Peyer's patch (tissue), 4 donors: Measurements from ENCODE around the gene SAMD4B. TPM values are rescaled to one million over a fixed set of nuclear protein-coding genes. Genes with fewer than 3 reads are reported as not detected.

Experiments
- DNase-seq, 3 donors: peaks; one replicate each; pipeline ENCODE4 v3.0.0-alpha.2; 2017 to 2019
- H3K27ac ChIP-seq, 4 donors: fragments of 200-600 bp; sonication (generic); one replicate each; pipeline ENCODE4 v1.5.1; 2016 to 2019
- H3K27me3 ChIP-seq, 2 donors: fragments of 200-600 bp; sonication (generic); one replicate each; pipeline ENCODE4 v1.5.1; 2019
- H3K36me3 ChIP-seq, 3 donors: fragments of 200-600 bp; sonication (generic); one replicate each; pipeline ENCODE4 v1.5.1; 2016 to 2019
- H3K4me1 ChIP-seq, 4 donors: fragments of 200-600 bp; sonication (generic); one replicate each; pipeline ENCODE4 v1.5.1; 2016 to 2019
- H3K4me3 ChIP-seq, 4 donors: fragments of 200-600 bp; sonication (generic); 1 replicate in 3 of 4; 2 replicates in 1 of 4; pipeline ENCODE4 v1.5.1; 2016 to 2019; ENCODE audit warnings: mild to moderate bottlenecking in 1 of 4
- H3K9me3 ChIP-seq, 4 donors: fragments of 200-600 bp; sonication (generic); one replicate each; pipeline ENCODE4 v1.5.1; 2016 to 2019; ENCODE audit warnings: mild to moderate bottlenecking in 1 of 4
- POLR2A ChIP-seq, 2 donors: fragments of 450-650 bp; IDR thresholded peaks; one replicate each; pipeline ENCODE4 v1.5.1; 2017; ENCODE audit warnings: antibody characterized with exemption in 2 of 2, mild to moderate bottlenecking in 2 of 2, moderate library complexity in 2 of 2
- total RNA-seq, 4 donors: library from RNA; depleted of rRNA; stranded (reverse); fragments of >200 nt; gene quantifications; one replicate each; pipeline ENCODE4 v1.1.0, GENCODE V29; 2016
- TF ChIP-seq, protein P1 (sequence below), 6 experiments: fragments of 450-650 bp in 4 of 6; fragments of 200-600 bp in 2 of 6; sonication (generic) in 1 of 6; IDR thresholded peaks; one replicate each; pipeline ENCODE4 v1.5.1; 2017 to 2019; ENCODE audit warnings: antibody characterized with exemption in 6 of 6, mild to moderate bottlenecking in 3 of 6, moderate library complexity in 1 of 6

The SAMD4B gene
- total RNA-seq, 4 donors from 2014 or later, result 69.0 to 126 (median 91.8) TPM

- TF ChIP-seq POLR2A (IDR thresholded peaks at IDR 0.05), result no peak
- TF ChIP-seq, protein P1, sequence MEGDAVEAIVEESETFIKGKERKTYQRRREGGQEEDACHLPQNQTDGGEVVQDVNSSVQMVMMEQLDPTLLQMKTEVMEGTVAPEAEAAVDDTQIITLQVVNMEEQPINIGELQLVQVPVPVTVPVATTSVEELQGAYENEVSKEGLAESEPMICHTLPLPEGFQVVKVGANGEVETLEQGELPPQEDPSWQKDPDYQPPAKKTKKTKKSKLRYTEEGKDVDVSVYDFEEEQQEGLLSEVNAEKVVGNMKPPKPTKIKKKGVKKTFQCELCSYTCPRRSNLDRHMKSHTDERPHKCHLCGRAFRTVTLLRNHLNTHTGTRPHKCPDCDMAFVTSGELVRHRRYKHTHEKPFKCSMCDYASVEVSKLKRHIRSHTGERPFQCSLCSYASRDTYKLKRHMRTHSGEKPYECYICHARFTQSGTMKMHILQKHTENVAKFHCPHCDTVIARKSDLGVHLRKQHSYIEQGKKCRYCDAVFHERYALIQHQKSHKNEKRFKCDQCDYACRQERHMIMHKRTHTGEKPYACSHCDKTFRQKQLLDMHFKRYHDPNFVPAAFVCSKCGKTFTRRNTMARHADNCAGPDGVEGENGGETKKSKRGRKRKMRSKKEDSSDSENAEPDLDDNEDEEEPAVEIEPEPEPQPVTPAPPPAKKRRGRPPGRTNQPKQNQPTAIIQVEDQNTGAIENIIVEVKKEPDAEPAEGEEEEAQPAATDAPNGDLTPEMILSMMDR (IDR thresholded peaks at IDR 0.05), result no peak
- Histone ChIP-seq H3K27ac (no peak overlapping the region), H3K4me1 (peaks cover 0 to 5% (median 2%) of the 10 kb centered on the region in 4 donors), H3K36me3 (peaks cover 0 to 83% (median 0%) of the 10 kb centered on the region in 3 donors), H3K4me3 (no peak overlapping the region), H3K9me3 (no peaks in the 10 kb centered on the region), H3K27me3 (no peaks in the 10 kb centered on the region)
- no peak for DNase-seq
These were observed 42.8 kb downstream of the SAMD4B start for GRCh38 chr19:39384839-39385568.

DNA sequence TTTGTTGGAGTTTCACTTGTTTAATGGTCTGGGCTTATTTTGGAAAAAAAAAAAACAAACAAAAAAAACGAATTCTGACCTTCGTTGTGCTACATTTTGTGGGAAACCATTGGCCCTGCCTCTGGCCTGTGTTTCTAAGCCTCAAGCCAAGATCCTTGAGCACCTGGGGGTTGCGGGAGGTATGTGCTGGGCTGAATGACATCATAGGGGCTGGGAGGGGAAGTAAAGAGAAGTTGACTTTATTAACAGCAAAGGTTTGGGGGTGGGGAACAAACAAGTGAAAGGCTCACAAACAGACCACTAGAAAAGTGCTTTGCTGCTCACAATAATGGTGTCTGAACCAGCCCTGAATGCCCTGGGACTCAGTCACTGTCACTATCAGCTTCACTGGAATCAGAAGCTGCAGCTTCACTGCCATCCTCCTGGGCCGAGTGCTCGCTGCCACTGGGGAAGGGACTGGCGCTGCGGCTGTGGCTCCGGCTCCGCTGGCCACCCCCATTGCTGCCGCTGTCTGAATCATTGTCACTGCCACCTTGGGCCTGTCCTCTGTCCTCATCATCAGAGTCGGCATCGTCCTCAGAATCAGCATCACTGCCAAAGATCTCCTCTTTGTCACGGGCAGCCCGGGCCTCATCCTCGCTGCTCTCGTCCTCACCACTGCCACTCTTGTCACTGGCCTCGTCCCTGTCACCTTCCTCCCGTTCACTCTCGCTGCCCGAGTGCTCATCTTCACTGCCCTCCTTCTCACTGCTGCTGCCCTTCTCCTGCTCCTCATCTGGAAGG lies 43.6 kb downstream of the SAMD4B start:
- Histone ChIP-seq H3K27me3 (no peaks in the 10 kb centered on the region), H3K27ac (no peak overlapping the region), H3K9me3 (no peaks in the 10 kb centered on the region), H3K36me3 (peaks cover 0 to 75% (median 0%) of the 10 kb centered on the region in 3 donors), H3K4me3 (no peak overlapping the region), H3K4me1 (peaks cover 0 to 9% (median 4%) of the 10 kb centered on the region in 4 donors)
- no peak for DNase-seq
- TF ChIP-seq, protein P1 (IDR thresholded peaks at IDR 0.05), result no peak
- TF ChIP-seq POLR2A (IDR thresholded peaks at IDR 0.05), result no peak

DNA sequence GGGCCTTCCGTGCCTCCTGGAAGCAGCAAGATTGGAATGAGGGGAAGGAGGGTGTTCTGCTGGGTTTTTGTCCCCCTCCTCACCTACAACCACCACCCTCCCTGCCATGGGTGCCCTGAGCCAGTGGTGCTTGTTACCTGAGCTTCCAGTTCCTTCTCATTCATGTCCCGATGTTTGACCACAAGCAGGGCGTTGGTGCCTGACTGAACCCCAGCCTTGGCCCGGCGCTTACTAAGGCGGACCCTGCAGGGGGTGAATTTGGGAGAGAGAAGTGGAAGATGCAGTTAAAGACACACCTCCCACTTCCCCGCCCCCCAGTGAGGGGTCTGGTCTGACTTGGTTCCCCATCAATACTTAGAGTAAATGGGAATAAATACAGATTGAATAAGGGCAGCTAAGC lies 44.3 kb downstream of the SAMD4B start:
- H3K4me1 ChIP-seq, result peaks cover 0 to 9% (median 4%) of the 10 kb centered on the region in 4 donors
- H3K27me3 ChIP-seq, result no peaks in the 10 kb centered on the region
- no peak for DNase-seq
- TF ChIP-seq, protein P1 (IDR thresholded peaks at IDR 0.05), result no peak
- no peak for TF ChIP-seq POLR2A (IDR thresholded peaks at IDR 0.05)
- no peak overlapping the region for H3K27ac ChIP-seq
- H3K4me3 ChIP-seq, result no peak overlapping the region
- H3K36me3 ChIP-seq, result peaks cover 0 to 68% (median 0%) of the 10 kb centered on the region in 3 donors
- no peaks in the 10 kb centered on the region for H3K9me3 ChIP-seq

GRCh38 chr19:39388657-39389056 lies 46.4 kb downstream of the SAMD4B start:
- Histone ChIP-seq H3K4me1 (peaks cover 0 to 20% (median 8%) of the 10 kb centered on the region in 4 donors), H3K27me3 (no peaks in the 10 kb centered on the region), H3K4me3 (no peak overlapping the region), H3K9me3 (no peaks in the 10 kb centered on the region), H3K27ac (no peak overlapping the region), H3K36me3 (peaks cover 0 to 61% (median 0%) of the 10 kb centered on the region in 3 donors)
- TF ChIP-seq, protein P1 (IDR thresholded peaks at IDR 0.05), result no peak
- TF ChIP-seq POLR2A (IDR thresholded peaks at IDR 0.05), result no peak
- DNase-seq, result no peak

DNA sequence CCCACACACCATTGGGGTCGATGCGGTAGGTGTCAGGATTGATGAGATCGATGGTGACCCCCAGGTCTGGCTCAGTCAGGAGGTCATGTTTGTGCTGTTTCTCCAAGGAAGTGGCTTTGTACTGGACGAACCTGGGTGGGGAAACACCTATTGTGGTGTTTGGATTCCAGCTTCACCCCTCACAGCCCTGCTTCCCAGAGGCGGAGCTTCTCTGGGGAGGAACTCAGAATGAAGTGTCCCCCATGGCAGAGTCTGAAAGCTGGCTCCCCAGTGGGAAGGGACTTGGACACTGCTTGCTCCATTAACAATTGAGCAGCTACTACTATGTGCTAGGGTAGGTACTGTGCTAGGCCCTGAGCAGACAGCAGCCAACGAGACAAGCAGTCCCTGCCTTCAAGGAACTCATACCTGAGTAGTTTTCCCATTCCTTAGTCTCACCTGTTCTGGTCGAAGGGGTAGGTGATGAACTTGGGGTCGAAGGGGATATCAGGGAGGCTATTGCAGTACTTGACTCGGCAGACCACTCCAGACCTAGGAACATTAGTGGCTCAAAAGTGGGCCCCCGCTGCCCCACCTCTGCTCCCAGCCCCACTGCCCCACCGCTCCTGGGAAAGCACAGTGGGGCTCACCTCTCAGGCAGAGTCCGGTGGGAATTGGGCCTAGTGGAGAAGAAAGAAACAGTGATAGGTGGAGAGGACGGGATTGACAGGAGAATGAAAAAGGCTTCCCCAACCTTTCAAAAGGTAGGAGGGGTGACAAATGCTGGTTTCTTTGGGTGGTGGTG lies 47.6 kb downstream of the SAMD4B start:
- no peak for TF ChIP-seq POLR2A (IDR thresholded peaks at IDR 0.05)
- TF ChIP-seq, protein P1 (IDR thresholded peaks at IDR 0.05), result no peak
- no peak for DNase-seq
- Histone ChIP-seq H3K9me3 (no peaks in the 10 kb centered on the region), H3K4me1 (peaks cover 0 to 20% (median 8%) of the 10 kb centered on the region in 4 donors), H3K4me3 (peak overlapping the region; percentile 56 to 88 (median 77)), H3K36me3 (peaks cover 0 to 62% (median 0%) of the 10 kb centered on the region in 3 donors), H3K27ac (peak overlapping the region; percentile 85 to 100 (median 94)), H3K27me3 (no peaks in the 10 kb centered on the region)
